Activated T-helper 17 cell treated with anti-CD3 and anti-CD28 coated beads, Interleukin-2, amount 50 U/mL, for 72 hours (primary cell): ENCODE results near the gene TSFM. TPM values are rescaled to one million over a fixed set of nuclear protein-coding genes. Genes with fewer than 3 reads are reported as not detected.

Experiments
- ATAC-seq: fragments of 150-1000 bp; cut with Tn5 transposase; replicated peaks from 2 replicates; pipeline ENCODE4 v1.10.0; 2021; ENCODE audit warnings: mild to moderate bottlenecking, moderate library complexity
- H3K27ac Mint-ChIP-seq: one replicate; pipeline ENCODE4 v1.8.0; 2022; ENCODE audit warnings: mixed read lengths
- H3K27me3 Mint-ChIP-seq: one replicate; pipeline ENCODE4 v1.8.0; 2022; ENCODE audit warnings: mixed read lengths
- H3K36me3 Mint-ChIP-seq: one replicate; pipeline ENCODE4 v1.8.0; 2022; ENCODE audit warnings: low read depth, mild to moderate bottlenecking, mixed read lengths
- H3K4me1 Mint-ChIP-seq: one replicate; pipeline ENCODE4 v1.8.0; 2022; ENCODE audit warnings: mixed read lengths
- H3K4me3 Mint-ChIP-seq: one replicate; pipeline ENCODE4 v1.8.0; 2022; ENCODE audit warnings: mild to moderate bottlenecking, mixed read lengths
- H3K9me3 Mint-ChIP-seq: one replicate; pipeline ENCODE4 v1.8.0; 2022; ENCODE audit warnings: mixed read lengths
- total RNA-seq, 2 donors: library from RNA; stranded (reverse); gene quantifications; one replicate each; pipeline ENCODE4 v1.2.3, GENCODE V29; 2022

TSFM gene
- total RNA-seq, 2 donors from 2014 or later: 30.7 to 63.8 TPM

DNA sequence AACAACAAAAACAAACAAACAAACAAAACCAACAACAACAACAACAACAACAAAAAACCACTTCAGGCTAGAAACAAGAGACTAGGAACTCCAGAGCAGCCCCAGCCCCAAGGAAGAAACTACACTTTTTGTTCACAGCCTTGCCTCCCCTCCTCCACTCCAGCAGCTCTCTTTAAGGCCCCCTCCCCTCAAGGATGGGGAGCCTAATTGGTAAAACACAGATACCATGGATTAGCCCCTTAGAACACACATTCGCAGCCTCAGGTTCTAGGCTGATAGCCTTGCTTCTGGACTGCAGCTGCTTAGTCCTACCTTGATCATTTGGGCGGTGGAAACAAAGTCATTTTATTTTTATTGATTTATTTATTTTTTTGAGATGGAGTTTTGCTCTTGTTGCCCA lies 47.8 kb downstream of the TSFM start:
- peaks cover 15% of the 10 kb centered on the region for H3K4me1 Mint-ChIP-seq
- H3K27ac Mint-ChIP-seq: peak overlapping the region; percentile 11
- no peaks in the 10 kb centered on the region for H3K27me3 Mint-ChIP-seq
- H3K9me3 Mint-ChIP-seq: no peaks in the 10 kb centered on the region
- no peak for ATAC-seq
- peaks cover 53% of the 10 kb centered on the region for H3K36me3 Mint-ChIP-seq
- no peak overlapping the region for H3K4me3 Mint-ChIP-seq

GRCh38 chr12:57832966-57833365 lies 50.4 kb downstream of the TSFM start:
- Mint-ChIP-seq H3K27ac (peak overlapping the region; percentile 71), H3K36me3 (peaks cover 27% of the 10 kb centered on the region), H3K4me1 (peaks cover 32% of the 10 kb centered on the region), H3K9me3 (no peaks in the 10 kb centered on the region), H3K27me3 (no peaks in the 10 kb centered on the region), H3K4me3 (peak overlapping the region; percentile 25)
- peak; percentile 25 for ATAC-seq

- Mint-ChIP-seq H3K27ac (peak overlapping the region; percentile 71), H3K36me3 (peaks cover 20% of the 10 kb centered on the region), H3K9me3 (no peaks in the 10 kb centered on the region), H3K4me1 (peaks cover 39% of the 10 kb centered on the region), H3K27me3 (no peaks in the 10 kb centered on the region), H3K4me3 (peak overlapping the region; percentile 25)
- peak; percentile 11 for ATAC-seq
These were observed 51.1 kb downstream of the TSFM start for GRCh38 chr12:57833672-57834071.

DNA sequence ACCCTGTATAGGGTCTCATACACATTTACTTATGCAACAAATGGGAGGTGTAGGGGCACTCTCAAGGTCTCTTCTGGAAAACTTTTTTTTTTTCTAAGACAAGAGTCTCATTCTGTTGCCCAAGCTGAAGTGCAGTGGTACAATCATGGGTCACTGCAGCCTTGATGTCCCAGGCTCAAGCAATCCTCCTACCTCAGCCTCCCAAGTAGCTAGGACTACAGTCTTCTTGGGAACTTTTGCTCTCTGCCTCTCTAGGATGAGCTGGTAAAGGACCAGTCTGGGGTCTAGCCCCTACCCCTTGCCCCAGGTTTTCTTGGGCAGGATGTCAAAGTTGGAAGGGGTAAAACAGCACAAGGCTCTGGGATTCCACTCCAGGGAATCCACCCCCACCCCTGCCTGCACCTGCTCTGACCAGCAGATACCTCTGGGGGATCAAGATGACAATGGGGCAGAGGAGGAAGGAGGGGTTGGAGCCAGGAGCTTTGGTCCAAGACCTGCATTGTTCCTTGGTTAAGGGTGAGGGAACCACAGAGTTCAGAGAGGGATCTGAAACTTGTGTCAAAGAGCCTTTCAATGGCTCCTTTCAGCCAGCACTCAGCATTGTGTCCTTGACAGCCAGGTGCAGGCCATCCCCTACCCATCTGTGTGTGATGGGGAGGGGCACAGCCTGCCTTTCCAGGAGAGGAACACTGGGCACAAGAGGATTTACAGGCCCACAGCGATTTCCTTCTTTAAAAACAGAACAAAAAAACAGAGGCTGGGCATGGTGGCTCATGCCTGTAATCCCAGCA lies 51.7 kb downstream of the TSFM start:
- H3K4me1 Mint-ChIP-seq: peaks cover 45% of the 10 kb centered on the region
- peak overlapping the region; percentile 25 for H3K4me3 Mint-ChIP-seq
- peaks cover 14% of the 10 kb centered on the region for H3K36me3 Mint-ChIP-seq
- no peaks in the 10 kb centered on the region for H3K27me3 Mint-ChIP-seq
- H3K27ac Mint-ChIP-seq: peak overlapping the region; percentile 56
- ATAC-seq: no peak
- H3K9me3 Mint-ChIP-seq: no peaks in the 10 kb centered on the region

- H3K4me1 Mint-ChIP-seq: peaks cover 54% of the 10 kb centered on the region
- peak overlapping the region; percentile 88 for H3K4me3 Mint-ChIP-seq
- no peaks in the 10 kb centered on the region for H3K27me3 Mint-ChIP-seq
- ATAC-seq: no peak
- H3K27ac Mint-ChIP-seq: peak overlapping the region; percentile 73
- H3K9me3 Mint-ChIP-seq: no peaks in the 10 kb centered on the region
- peaks cover 5% of the 10 kb centered on the region for H3K36me3 Mint-ChIP-seq
These were observed 53.0 kb downstream of the TSFM start for GRCh38 chr12:57835366-57836288.

DNA sequence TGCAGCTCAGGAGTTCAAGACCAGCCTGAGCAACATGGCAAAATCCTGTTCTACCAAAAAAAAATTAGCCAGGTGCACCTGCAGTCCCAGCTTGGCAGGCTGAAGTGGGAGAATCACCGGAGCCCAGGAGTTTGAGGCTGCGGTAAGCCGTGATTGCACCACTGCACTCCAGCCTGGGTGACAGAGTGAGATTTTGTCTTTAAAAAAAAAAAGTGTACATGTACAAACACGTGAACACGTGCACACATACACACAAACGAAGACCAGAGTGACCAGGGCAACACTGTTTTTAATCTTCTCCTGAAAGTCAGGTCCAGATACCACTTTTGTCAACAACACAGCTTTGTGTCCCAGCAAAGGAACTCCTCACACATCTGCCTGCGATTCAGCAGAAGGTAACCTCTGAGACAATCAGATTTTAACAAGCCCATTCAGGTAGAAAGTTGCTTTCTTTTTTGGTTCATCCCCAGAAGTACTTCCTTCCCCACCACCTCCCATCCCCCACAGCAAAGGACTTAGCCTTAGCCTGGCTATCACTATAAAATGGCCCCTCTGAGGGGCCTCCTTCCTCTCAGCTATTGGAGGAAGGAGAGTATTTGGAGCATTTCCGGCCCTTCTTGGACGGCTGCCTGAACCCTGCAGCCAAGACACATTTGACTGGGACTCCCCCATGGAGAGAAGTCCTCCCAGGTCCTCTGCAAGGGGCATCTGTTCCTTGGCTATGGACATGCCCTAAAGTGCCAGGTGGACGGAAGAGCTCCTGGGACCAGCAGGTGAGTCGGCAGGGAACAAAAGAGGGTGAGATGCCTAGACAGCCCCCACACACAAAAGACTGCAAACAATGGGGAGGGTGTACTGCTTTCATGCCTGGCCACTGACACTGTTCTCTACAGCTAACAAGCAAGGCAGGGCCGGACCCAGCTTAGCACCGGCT lies 54.1 kb downstream of the TSFM start:
- Mint-ChIP-seq H3K4me3 (peak overlapping the region; percentile 88), H3K27ac (peak overlapping the region; percentile 73), H3K4me1 (peaks cover 60% of the 10 kb centered on the region), H3K27me3 (no peaks in the 10 kb centered on the region), H3K36me3 (peaks cover under 1% of the 10 kb centered on the region), H3K9me3 (no peaks in the 10 kb centered on the region)
- ATAC-seq: peak; percentile 18

- no peaks in the 10 kb centered on the region for H3K9me3 Mint-ChIP-seq
- no peak for ATAC-seq
- H3K4me1 Mint-ChIP-seq: peaks cover 69% of the 10 kb centered on the region
- peak overlapping the region; percentile 80 for H3K27ac Mint-ChIP-seq
- H3K27me3 Mint-ChIP-seq: no peaks in the 10 kb centered on the region
- no peaks in the 10 kb centered on the region for H3K36me3 Mint-ChIP-seq
- H3K4me3 Mint-ChIP-seq: peak overlapping the region; percentile 88
These were observed 55.4 kb downstream of the TSFM start for GRCh38 chr12:57837864-57838562.

- Mint-ChIP-seq H3K4me3 (peak overlapping the region; percentile 88), H3K9me3 (no peaks in the 10 kb centered on the region), H3K4me1 (peaks cover 68% of the 10 kb centered on the region)
These were observed 56.2 kb downstream of the TSFM start for GRCh38 chr12:57838594-57839302.

DNA sequence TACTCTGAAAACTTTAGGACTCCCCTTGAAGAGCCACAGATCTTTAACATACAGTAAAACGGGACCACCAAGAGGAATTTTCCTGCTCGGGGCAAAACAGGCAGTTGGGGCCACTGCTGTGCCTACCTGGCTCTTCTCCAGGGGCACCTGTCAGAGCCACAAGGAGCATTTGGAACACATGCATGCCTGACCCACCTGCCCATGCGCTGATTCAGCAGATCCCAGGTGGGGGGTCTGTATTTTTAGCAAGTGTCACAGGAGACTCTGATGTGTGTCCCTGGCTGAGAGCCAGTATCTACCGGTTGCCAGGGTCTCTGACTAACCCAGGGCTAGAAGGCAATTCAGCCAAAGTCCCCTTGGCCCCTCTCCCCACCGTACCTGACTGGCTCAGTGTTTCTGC lies 57.4 kb downstream of the TSFM start:
- Mint-ChIP-seq H3K27me3 (no peaks in the 10 kb centered on the region), H3K4me1 (peaks cover 73% of the 10 kb centered on the region), H3K27ac (peak overlapping the region; percentile 80), H3K4me3 (peak overlapping the region; percentile 88), H3K36me3 (peaks cover 6% of the 10 kb centered on the region), H3K9me3 (no peaks in the 10 kb centered on the region)
- ATAC-seq: no peak

More at GRCh38 chr12:57838594-57839302, 56.2 kb downstream of the TSFM start:
- ATAC-seq: peak; percentile 88
- no peaks in the 10 kb centered on the region for H3K27me3 Mint-ChIP-seq
- H3K36me3 Mint-ChIP-seq: no peaks in the 10 kb centered on the region
- peak overlapping the region; percentile 80 for H3K27ac Mint-ChIP-seq

DNA sequence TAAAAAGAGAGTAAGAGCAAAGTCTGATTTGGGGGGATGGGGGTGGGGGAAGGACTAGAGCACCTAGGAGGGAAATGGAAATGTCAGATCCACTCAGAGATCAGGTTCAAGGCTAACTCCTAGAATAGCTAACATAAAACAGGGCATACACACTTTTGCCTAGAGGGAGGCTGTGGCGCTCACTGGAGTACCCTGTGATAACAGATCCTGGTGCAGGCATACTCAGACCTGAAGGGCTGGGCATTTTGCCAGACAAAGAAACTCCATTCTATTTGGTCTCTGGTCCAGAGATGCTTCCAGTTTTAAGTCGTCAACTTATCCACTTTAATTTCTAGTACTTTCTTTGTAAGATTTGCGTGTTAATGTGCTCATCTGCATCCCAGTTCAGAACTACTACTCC lies 58.1 kb downstream of the TSFM start:
- H3K27ac Mint-ChIP-seq: peak overlapping the region; percentile 80
- peaks cover 69% of the 10 kb centered on the region for H3K4me1 Mint-ChIP-seq
- no peaks in the 10 kb centered on the region for H3K27me3 Mint-ChIP-seq
- no peaks in the 10 kb centered on the region for H3K9me3 Mint-ChIP-seq
- peaks cover 6% of the 10 kb centered on the region for H3K36me3 Mint-ChIP-seq
- peak overlapping the region; percentile 88 for H3K4me3 Mint-ChIP-seq
- no peak for ATAC-seq

DNA sequence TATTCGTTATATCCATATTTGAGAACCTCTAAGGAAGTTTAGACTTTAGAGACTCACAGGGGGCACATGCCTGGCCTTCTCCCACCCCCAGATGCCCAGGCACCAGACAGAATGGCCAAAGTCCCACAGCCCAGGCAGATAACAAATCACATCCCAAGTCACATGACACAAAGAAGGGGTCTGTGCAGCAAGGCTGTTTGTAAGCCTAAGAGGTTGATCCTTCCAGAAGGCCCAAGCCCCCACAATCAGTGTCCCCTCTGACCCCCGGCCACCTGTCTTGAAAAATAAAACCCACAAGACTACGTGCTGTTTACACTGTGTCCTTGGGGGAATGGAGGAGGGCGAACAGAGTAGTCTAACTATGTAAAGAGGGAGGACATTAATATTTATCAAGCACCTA lies 58.9 kb downstream of the TSFM start:
- ATAC-seq: no peak
- H3K36me3 Mint-ChIP-seq: peaks cover 6% of the 10 kb centered on the region
- H3K4me3 Mint-ChIP-seq: peak overlapping the region; percentile 88
- H3K27me3 Mint-ChIP-seq: no peaks in the 10 kb centered on the region
- peak overlapping the region; percentile 80 for H3K27ac Mint-ChIP-seq
- peaks cover 67% of the 10 kb centered on the region for H3K4me1 Mint-ChIP-seq
- H3K9me3 Mint-ChIP-seq: no peaks in the 10 kb centered on the region

GRCh38 chr12:57842342-57843294 lies 60.0 kb downstream of the TSFM start:
- H3K4me3 Mint-ChIP-seq: peak overlapping the region; percentile 88
- peak overlapping the region; percentile 80 for H3K27ac Mint-ChIP-seq

More at GRCh38 chr12:57842342-57843294, 60.0 kb downstream of the TSFM start:
- no peak for ATAC-seq
- Mint-ChIP-seq H3K27me3 (no peaks in the 10 kb centered on the region), H3K9me3 (no peaks in the 10 kb centered on the region), H3K4me1 (peaks cover 63% of the 10 kb centered on the region), H3K36me3 (peaks cover 6% of the 10 kb centered on the region)
